Right renal pelvis (tissue), 4 donors: ENCODE results near the gene MRPL54. TPM values are rescaled to one million over a fixed set of nuclear protein-coding genes. Genes with fewer than 3 reads are reported as not detected.
"Not testable (repeated sequence)": the region's sequence is repeated elsewhere in the genome, so short reads cannot be mapped to it uniquely, and the experiment has no call there.

Source experiments
- DNase-seq, 4 donors: peaks; one replicate each; pipeline ENCODE4 v3.0.0-alpha.2; 2013; ENCODE audit warnings: low read depth in 4 of 4, low spot score in 3 of 4, missing footprints in 1 of 4
- polyA plus RNA-seq, 4 donors: library from polyadenylated mRNA; unstranded; fragments of 120-200 nt; gene quantifications; one replicate each; pipeline ENCODE4 v1.2.1, GENCODE V29; 2013; ENCODE audit not compliant: insufficient read length in 4 of 4

MRPL54 gene
- polyA plus RNA-seq, 4 donors: 32.1 to 43.9 (median 38.1) TPM

- DNase-seq: no peak
Observed at GRCh38 chr19:3807131-3807480, 44.6 kb downstream of the MRPL54 start.

DNA sequence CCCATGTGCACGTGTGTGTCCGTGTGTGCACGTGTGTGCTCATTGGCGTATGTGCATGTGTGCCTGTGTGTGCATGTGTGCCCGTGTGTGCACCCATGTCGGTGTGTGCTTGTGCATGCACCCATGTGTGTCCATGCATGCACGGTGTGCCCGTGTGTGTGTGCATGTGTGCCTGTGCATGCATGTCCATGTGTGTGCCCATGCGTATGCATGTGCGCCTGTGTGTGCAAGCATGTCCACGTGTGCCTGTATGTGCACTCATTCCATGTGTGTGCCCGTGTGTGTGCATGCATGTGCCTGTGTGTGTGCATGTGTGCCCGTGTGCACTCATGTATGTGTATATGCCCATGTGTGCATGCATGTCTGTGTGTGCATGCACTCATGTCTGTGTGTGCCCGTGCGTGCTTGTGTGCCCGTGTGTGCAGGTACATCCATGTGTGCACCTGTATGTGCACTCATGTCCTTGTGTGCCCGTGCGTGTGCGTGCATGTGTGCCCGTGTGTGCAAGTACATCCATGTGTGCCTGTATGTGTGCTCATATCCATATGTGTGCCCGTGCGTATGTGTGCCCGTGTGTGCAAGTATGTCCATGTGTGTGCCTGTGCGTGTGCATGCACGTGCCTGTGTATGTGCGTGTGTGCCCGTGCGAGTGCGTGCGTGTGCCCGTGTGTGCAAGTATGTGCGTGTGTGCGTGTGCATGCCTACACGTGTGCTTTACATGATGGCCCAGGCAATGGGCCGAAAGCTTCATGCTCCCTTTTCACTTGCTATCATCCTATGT is 45.3 kb downstream of the MRPL54 start:
- no peak for DNase-seq

DNA sequence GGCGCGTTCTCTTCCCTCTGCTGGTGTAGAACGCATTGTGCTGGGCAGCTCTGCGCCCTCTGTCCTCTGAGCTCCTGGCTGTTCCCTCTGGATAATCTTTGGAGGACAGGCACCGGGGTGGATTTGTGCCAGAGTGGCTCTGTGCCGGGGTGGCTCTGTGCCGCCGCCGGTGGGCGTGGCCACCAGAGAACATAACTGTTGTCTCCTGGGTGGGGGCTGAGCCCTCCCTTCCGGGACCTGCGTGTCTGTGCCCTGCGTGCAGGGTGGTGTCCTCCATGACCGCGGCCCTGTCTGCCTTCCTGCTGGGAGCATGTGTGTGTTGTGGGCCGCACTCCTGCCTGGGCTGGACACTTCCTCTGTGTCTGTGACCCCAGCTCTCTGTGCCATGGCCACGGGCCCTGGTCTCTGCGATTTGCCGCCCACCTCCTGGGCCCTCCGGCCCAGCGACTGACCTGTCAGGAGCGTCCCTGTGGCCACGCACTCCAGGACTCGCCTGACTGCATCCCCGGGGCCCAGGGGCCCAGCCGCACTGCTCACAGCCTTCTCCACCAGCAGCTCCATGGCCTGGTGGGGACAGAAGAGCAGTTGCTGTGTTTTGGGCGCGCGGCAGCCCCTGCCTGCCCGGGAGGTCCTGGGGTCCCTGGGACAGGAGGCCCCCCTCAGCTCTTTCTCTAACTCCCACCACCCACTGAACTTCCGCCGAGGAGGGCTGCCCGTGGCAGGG is 46.1 kb downstream of the MRPL54 start:
- DNase-seq: no peak

- DNase-seq: no peak
Observed at GRCh38 chr19:3809881-3810707, 47.6 kb downstream of the MRPL54 start.

DNA sequence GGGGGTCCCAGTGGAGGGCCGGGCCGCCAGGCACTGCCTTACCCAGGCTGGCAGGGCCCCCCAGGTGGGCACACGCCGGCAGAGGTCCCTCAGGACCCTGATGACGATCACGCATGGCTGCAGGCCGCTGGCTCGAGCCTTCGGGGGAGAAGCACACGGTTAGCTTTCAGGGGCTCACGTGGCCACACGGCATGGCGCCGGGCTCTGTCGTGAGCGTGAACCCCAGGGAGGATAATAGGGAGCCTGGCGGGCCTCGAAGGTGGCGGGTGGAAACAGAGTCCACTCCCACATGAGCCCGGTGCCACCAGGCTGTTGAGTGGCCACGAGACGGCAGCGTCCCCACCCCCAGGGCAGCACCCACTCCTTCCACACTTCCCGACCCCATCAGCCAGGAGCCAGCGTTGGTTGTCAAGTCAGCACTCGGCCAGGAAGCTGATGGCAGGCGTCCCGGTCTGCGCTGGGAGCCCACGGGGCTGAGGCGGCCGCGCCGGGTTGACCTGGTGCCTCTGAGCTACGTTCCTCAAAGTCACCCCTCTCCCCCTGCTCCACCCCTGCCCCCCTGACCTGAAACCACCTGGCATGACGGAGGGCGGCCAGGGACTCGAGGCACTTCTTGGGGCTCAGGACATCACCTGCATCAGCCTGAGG is 48.4 kb downstream of the MRPL54 start:
- no peak for DNase-seq

DNA sequence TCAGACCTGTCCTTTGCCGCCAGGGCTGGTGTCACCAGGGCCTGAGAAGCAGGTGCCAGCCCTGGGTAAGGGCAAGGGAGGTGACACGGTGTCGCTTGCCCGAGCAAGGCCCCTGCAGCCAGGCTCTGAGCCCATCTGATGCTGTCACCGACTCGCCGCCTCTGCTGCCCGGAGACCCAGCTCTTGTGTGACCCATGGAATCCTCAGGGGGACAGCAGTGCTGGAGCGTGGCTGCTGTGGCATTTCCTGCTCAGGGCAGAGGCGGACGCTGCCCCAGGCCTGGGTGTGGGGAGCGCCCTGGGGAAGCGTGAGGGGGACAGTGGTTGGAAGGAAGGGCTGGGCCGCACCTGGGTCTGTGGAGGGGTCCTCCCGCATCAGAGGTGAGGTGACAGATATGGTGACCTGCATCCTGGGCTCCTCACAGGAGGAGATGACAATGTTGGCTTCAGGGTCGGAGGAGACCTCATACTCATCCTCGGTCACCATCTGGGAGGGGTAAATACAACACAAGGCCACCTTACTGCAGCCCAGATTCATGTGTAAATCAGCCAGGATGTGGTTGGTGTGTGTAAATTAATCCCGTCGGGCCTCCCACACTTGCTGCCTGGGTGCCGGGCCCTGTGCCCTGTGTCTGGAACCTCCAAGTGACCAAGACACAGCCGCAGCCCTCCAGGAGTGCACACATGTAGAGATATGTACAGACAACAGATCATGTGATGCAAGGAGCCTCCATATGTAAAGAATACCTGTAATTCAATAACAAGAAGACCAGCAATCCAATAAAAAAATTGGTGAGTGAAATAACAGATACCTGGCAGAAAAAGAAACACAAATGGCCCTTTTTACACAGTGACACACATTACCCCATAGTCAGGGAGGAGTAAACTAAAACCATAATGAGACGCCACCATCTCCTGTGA is 51.3 kb downstream of the MRPL54 start:
- no peak for DNase-seq

DNA sequence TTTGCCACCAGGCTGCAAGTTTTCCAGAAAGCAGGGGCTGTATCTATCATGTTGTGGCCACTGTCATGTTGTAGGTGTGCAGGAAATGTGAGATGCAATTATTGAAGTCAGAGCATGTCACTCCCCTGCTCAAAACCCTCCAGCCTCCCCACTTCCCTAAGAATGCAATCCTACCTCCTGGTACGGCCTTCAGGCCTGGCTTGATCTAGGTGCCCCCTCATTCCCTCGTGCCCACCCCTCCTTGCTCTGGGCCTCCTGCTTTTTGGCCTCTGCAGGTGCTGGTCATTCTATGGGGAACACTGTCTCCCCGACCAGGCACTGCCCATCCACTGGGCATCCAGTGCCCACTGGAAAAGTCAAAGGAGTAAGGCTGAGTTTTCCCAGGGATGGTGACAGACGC is 52.2 kb downstream of the MRPL54 start:
- DNase-seq: no peak

GRCh38 chr19:3816148-3816547 is 53.7 kb downstream of the MRPL54 start:
- not testable (repeated sequence) for DNase-seq

DNA sequence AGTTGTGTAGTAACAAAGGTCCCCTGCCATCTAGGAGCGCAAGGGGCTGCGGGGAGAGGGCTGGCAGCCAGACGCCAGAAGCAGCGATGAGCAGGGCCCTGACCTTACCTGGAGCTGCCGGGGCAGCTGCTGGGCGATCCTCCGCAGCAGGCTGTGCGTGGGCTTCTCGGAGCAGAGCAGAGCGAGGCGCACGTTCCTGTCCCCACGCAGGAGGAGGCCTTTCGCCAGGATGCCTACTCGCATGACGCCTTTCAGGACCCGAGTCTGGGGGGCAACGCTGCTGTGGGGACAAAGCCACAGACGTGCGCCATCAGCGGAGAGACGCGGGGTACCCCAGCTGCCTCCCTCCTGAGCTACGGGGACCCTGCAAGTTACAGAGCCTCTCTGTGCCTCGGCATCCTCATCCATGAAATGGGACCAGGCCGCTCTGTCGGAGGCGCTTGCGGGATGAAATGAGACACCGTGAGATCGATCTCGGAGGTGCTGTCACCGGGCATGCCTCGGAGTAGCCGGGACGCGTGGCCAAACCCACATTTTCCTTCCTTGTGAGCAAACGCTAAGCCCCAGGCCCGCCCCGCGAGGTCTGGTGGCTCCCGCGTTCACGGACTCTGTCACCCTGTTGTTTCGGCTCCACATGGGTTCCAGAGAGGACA is 54.2 kb downstream of the MRPL54 start:
- DNase-seq: no peak

Other genes starting within 250 kb of the MRPL54 start
- gene TEKTIP1, start 223.5 kb upstream of the MRPL54 start, polyA plus RNA-seq: 1 to 10 TPM; 3.4 to 7.1 (median 4.8) TPM
- gene MFSD12, start 205.1 kb upstream of the MRPL54 start, polyA plus RNA-seq: 10 to 100 TPM; 46.5 to 66.2 (median 56.5) TPM
- gene HMG20B, start 189.7 kb upstream of the MRPL54 start, polyA plus RNA-seq: 10 to 100 TPM; 72.9 to 95.8 (median 74.2) TPM
- gene GIPC3, start 177.2 kb upstream of the MRPL54 start, polyA plus RNA-seq: 1 to 10 TPM; 2.6 to 4.2 (median 3.1) TPM
- gene TBXA2R, start 155.8 kb upstream of the MRPL54 start, polyA plus RNA-seq: 1 to 10 TPM; 2.7 to 4.1 (median 3.1) TPM
- gene CACTIN, start 135.9 kb upstream of the MRPL54 start, polyA plus RNA-seq: 10 to 100 TPM; 19.7 to 30.8 (median 21.0) TPM
- 10 to 100 TPM; 19.3 to 30.8 (median 23.3) TPM for gene PIP5K1C, start 62.2 kb upstream of the MRPL54 start, polyA plus RNA-seq
- 10 to 100 TPM in 2 of 4 donors, 1 to 10 TPM in 2; 7.7 to 11.3 (median 9.6) TPM for gene TJP3, start 54.3 kb upstream of the MRPL54 start, polyA plus RNA-seq
- 10 to 100 TPM; 14.2 to 21.6 (median 16.6) TPM for gene APBA3, start 990 bp upstream of the MRPL54 start, polyA plus RNA-seq
- gene RAX2, start 9.5 kb downstream of the MRPL54 start, polyA plus RNA-seq: under 1 TPM in 1 of 4 donors, not detected in 3; 0.03 TPM
- 1 to 10 TPM in 2 of 4 donors, under 1 TPM in 2; 0.50 to 1.8 (median 1.1) TPM for gene MATK, start 23.7 kb downstream of the MRPL54 start, polyA plus RNA-seq
- gene ZFR2, start 106.4 kb downstream of the MRPL54 start, polyA plus RNA-seq: 1 to 10 TPM; 1.3 to 1.8 (median 1.6) TPM
- under 1 TPM; 0.32 to 0.61 (median 0.39) TPM for gene ATCAY, start 118.0 kb downstream of the MRPL54 start, polyA plus RNA-seq
- gene NMRK2, start 170.4 kb downstream of the MRPL54 start, polyA plus RNA-seq: under 1 TPM in 2 of 4 donors, not detected in 2; 0.39 to 0.59 TPM
- gene DAPK3, start 208.4 kb downstream of the MRPL54 start, polyA plus RNA-seq: 10 to 100 TPM; 36.5 to 55.5 (median 39.6) TPM
- gene EEF2, start 222.8 kb downstream of the MRPL54 start, polyA plus RNA-seq: 1,000 to 10,000 TPM; 1,542 to 1,906 (median 1,629) TPM
- 10 to 100 TPM; 33.5 to 39.4 (median 38.1) TPM for gene PIAS4, start 245.1 kb downstream of the MRPL54 start, polyA plus RNA-seq